DND-41 (cell line): ENCODE results near the gene DOCK8.

Experiments used
- EZH2 ChIP-seq: IDR thresholded peaks from 3 replicates; pipeline ENCODE4 v1.6.1; 2012; ENCODE audit warnings: borderline replicate concordance, low read depth, mild to moderate bottlenecking, moderate library complexity, low read length, inconsistent platforms; ENCODE audit not compliant: severe bottlenecking
- TF ChIP-seq, protein P1 (sequence below): IDR thresholded peaks from 2 replicates; pipeline ENCODE4 v1.5.1; 2012; ENCODE audit warnings: borderline replicate concordance, low read length, moderate library complexity, mild to moderate bottlenecking; ENCODE audit not compliant: poor library complexity, severe bottlenecking; ENCODE audit errors: extremely low read depth

DNA sequence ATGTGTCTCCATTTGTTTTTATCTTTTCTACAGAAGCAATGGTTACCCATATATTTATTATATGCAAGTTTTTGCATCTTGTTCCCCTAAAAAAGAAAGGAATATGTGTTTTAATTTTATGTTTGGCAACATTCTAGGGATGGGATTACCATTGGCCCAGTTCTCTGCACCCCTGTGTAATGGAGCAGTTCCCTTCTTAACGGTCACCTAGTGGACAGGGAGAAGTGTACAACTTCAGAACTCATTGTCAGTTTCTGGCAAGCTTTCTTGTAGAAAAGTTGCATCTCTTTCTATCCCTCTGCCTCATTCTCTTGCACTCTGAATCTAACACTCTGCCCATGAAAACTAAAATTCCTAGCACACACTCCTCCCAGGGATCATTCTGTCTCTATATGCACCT lies 78.2 kb downstream of the DOCK8 start:
- TF ChIP-seq, protein P1, sequence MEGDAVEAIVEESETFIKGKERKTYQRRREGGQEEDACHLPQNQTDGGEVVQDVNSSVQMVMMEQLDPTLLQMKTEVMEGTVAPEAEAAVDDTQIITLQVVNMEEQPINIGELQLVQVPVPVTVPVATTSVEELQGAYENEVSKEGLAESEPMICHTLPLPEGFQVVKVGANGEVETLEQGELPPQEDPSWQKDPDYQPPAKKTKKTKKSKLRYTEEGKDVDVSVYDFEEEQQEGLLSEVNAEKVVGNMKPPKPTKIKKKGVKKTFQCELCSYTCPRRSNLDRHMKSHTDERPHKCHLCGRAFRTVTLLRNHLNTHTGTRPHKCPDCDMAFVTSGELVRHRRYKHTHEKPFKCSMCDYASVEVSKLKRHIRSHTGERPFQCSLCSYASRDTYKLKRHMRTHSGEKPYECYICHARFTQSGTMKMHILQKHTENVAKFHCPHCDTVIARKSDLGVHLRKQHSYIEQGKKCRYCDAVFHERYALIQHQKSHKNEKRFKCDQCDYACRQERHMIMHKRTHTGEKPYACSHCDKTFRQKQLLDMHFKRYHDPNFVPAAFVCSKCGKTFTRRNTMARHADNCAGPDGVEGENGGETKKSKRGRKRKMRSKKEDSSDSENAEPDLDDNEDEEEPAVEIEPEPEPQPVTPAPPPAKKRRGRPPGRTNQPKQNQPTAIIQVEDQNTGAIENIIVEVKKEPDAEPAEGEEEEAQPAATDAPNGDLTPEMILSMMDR: no peak
- no peak for TF ChIP-seq EZH2
